ENCODE data around the gene PIK3C2A.

Gene PIK3C2A

GRCh38 chr11:17197431-17197898 lies 10.3 kb downstream of the PIK3C2A start:
- Histone ChIP-seq H3K18ac (ENCODE audit: low read length) (no peak overlapping the region), H3K36me3 (ENCODE audit: control insufficient read depth in 1 of 2, insufficient read depth in 2 of 2, low read length in 2 of 2) (peaks cover 16% of the 10 kb centered on the region in 2 experiments), H4K8ac (ENCODE audit: low read depth, low read length) (no peak overlapping the region), H2BK120ac (ENCODE audit: insufficient read depth, low read length, poor library complexity) (no peak overlapping the region), H3K4me2 (ENCODE audit: low read length) (no peak overlapping the region), H3K9me3 (ENCODE audit: insufficient read depth, low read depth, low read length) (no peaks in the 10 kb centered on the region), H3K4me1 (ENCODE audit: control insufficient read depth in 1 of 2, insufficient read depth in 2 of 2, low read length in 2 of 2) (no peaks in the 10 kb centered on the region), H3K79me1 (ENCODE audit: low read length) (no peaks in the 10 kb centered on the region), H2AK5ac (ENCODE audit: low read length) (no peak overlapping the region), H3K23ac (ENCODE audit: low read length) (no peak overlapping the region), H3K4me3 (ENCODE audit: low read depth, low read length) (no peak overlapping the region), H3K14ac (ENCODE audit: low read length) (no peak overlapping the region), H3K4ac (ENCODE audit: low read depth, low read length) (no peak overlapping the region), H3K79me2 (ENCODE audit: control insufficient read depth, insufficient read depth, low read length, poor library complexity) (peaks cover 6% of the 10 kb centered on the region), H3K9ac (ENCODE audit: low read length) (no peak overlapping the region), H4K12ac (ENCODE audit: low read depth, low read length) (no peak overlapping the region), H3K27me3 (ENCODE audit: insufficient read depth, low read length) (no peaks in the 10 kb centered on the region), H4K91ac (ENCODE audit: low read depth, low read length) (no peak overlapping the region), H2BK12ac (ENCODE audit: low read length) (no peak overlapping the region), H2BK5ac (ENCODE audit: low read depth, low read length, poor library complexity) (no peak overlapping the region), H2AFZ (ENCODE audit: insufficient read depth, low read length, poor library complexity) (no peak overlapping the region), H3K27ac (ENCODE audit: low read depth, low read length) (no peak overlapping the region)
- peak in 1 of 2 donors; percentile 10 for DNase-seq

GRCh38 chr11:17188675-17189074 lies 19.1 kb downstream of the PIK3C2A start:
- no peak overlapping the region for H3K14ac ChIP-seq (ENCODE audit: low read length)
- H3K4me3 ChIP-seq (ENCODE audit: low read depth, low read length) = no peak overlapping the region
- no peak overlapping the region for H2BK5ac ChIP-seq (ENCODE audit: low read depth, low read length, poor library complexity)
- H2BK12ac ChIP-seq (ENCODE audit: low read length) = no peak overlapping the region
- peaks cover 0 to 4% of the 10 kb centered on the region in 2 experiments for H3K4me1 ChIP-seq (ENCODE audit: control insufficient read depth in 1 of 2, insufficient read depth in 2 of 2, low read length in 2 of 2)
- H3K27ac ChIP-seq (ENCODE audit: low read depth, low read length) = no peak overlapping the region
- H3K9ac ChIP-seq (ENCODE audit: low read length) = no peak overlapping the region
- DNase-seq = peak in 1 of 2 donors; percentile 57
- H2AK5ac ChIP-seq (ENCODE audit: low read length) = no peak overlapping the region
- H3K18ac ChIP-seq (ENCODE audit: low read length) = no peak overlapping the region
- peaks cover 9 to 20% of the 10 kb centered on the region in 2 experiments for H3K36me3 ChIP-seq (ENCODE audit: control insufficient read depth in 1 of 2, insufficient read depth in 2 of 2, low read length in 2 of 2)
- no CpG with 5 or more reads among the region's 2 CpGs for WGBS (ENCODE audit: extremely low coverage, insufficient coverage, insufficient read length)
- no peaks in the 10 kb centered on the region for H3K9me3 ChIP-seq (ENCODE audit: insufficient read depth, low read depth, low read length)
- H3K79me1 ChIP-seq (ENCODE audit: low read length) = no peaks in the 10 kb centered on the region
- no peak overlapping the region for H3K23ac ChIP-seq (ENCODE audit: low read length)
- no peak overlapping the region for H2AFZ ChIP-seq (ENCODE audit: insufficient read depth, low read length, poor library complexity)
- H2BK120ac ChIP-seq (ENCODE audit: insufficient read depth, low read length, poor library complexity) = no peak overlapping the region
- no peak overlapping the region for H4K91ac ChIP-seq (ENCODE audit: low read depth, low read length)
- no peak overlapping the region for H4K12ac ChIP-seq (ENCODE audit: low read depth, low read length)
- H3K79me2 ChIP-seq (ENCODE audit: control insufficient read depth, insufficient read depth, low read length, poor library complexity) = peaks cover 7% of the 10 kb centered on the region
- no peak overlapping the region for H3K4me2 ChIP-seq (ENCODE audit: low read length)
- no peak overlapping the region for H4K8ac ChIP-seq (ENCODE audit: low read depth, low read length)
- peak overlapping the region; percentile 15 for H3K4ac ChIP-seq (ENCODE audit: low read depth, low read length)
- H3K27me3 ChIP-seq (ENCODE audit: insufficient read depth, low read length) = no peaks in the 10 kb centered on the region

- H3K4me1 ChIP-seq (ENCODE audit: control insufficient read depth in 1 of 2, insufficient read depth in 2 of 2, low read length in 2 of 2) = peaks cover 0 to 4% of the 10 kb centered on the region in 2 experiments
- H3K14ac ChIP-seq (ENCODE audit: low read length) = no peak overlapping the region
- peaks cover 9% of the 10 kb centered on the region for H3K79me2 ChIP-seq (ENCODE audit: control insufficient read depth, insufficient read depth, low read length, poor library complexity)
- no CpG with 5 or more reads among the region's 3 CpGs for WGBS (ENCODE audit: extremely low coverage, insufficient coverage, insufficient read length)
- H4K91ac ChIP-seq (ENCODE audit: low read depth, low read length) = no peak overlapping the region
- peak overlapping the region; percentile 89 for H3K4ac ChIP-seq (ENCODE audit: low read depth, low read length)
- H2BK120ac ChIP-seq (ENCODE audit: insufficient read depth, low read length, poor library complexity) = no peak overlapping the region
- no peak overlapping the region for H3K18ac ChIP-seq (ENCODE audit: low read length)
- no peak overlapping the region for H3K27ac ChIP-seq (ENCODE audit: low read depth, low read length)
- H3K4me3 ChIP-seq (ENCODE audit: low read depth, low read length) = no peak overlapping the region
- H3K4me2 ChIP-seq (ENCODE audit: low read length) = no peak overlapping the region
- no peak overlapping the region for H2BK5ac ChIP-seq (ENCODE audit: low read depth, low read length, poor library complexity)
- H4K8ac ChIP-seq (ENCODE audit: low read depth, low read length) = no peak overlapping the region
- no peak overlapping the region for H3K9ac ChIP-seq (ENCODE audit: low read length)
- peaks cover 9 to 13% of the 10 kb centered on the region in 2 experiments for H3K36me3 ChIP-seq (ENCODE audit: control insufficient read depth in 1 of 2, insufficient read depth in 2 of 2, low read length in 2 of 2)
- H3K27me3 ChIP-seq (ENCODE audit: insufficient read depth, low read length) = no peaks in the 10 kb centered on the region
- DNase-seq = no peak
- H3K23ac ChIP-seq (ENCODE audit: low read length) = no peak overlapping the region
- no peak overlapping the region for H2BK12ac ChIP-seq (ENCODE audit: low read length)
- no peak overlapping the region for H2AK5ac ChIP-seq (ENCODE audit: low read length)
- no peaks in the 10 kb centered on the region for H3K79me1 ChIP-seq (ENCODE audit: low read length)
- H3K9me3 ChIP-seq (ENCODE audit: insufficient read depth, low read depth, low read length) = no peaks in the 10 kb centered on the region
- H4K12ac ChIP-seq (ENCODE audit: low read depth, low read length) = no peak overlapping the region
- H2AFZ ChIP-seq (ENCODE audit: insufficient read depth, low read length, poor library complexity) = no peak overlapping the region
Measured at GRCh38 chr11:17186932-17187692, 20.7 kb downstream of the PIK3C2A start.

GRCh38 chr11:17185938-17186337 lies 21.8 kb downstream of the PIK3C2A start:
- no CpG with 5 or more reads among the region's 2 CpGs for WGBS (ENCODE audit: extremely low coverage, insufficient coverage, insufficient read length)
- Histone ChIP-seq H2AK5ac (ENCODE audit: low read length) (no peak overlapping the region), H3K4me1 (ENCODE audit: control insufficient read depth in 1 of 2, insufficient read depth in 2 of 2, low read length in 2 of 2) (peaks cover 0 to 4% of the 10 kb centered on the region in 2 experiments)

More at GRCh38 chr11:17185938-17186337, 21.8 kb downstream of the PIK3C2A start:
- H2BK5ac ChIP-seq (ENCODE audit: low read depth, low read length, poor library complexity) = no peak overlapping the region
- H3K36me3 ChIP-seq (ENCODE audit: control insufficient read depth in 1 of 2, insufficient read depth in 2 of 2, low read length in 2 of 2) = peaks cover 5 to 12% of the 10 kb centered on the region in 2 experiments
- H3K14ac ChIP-seq (ENCODE audit: low read length) = no peak overlapping the region
- no peak overlapping the region for H2BK120ac ChIP-seq (ENCODE audit: insufficient read depth, low read length, poor library complexity)
- H2BK12ac ChIP-seq (ENCODE audit: low read length) = no peak overlapping the region
- no peak overlapping the region for H4K12ac ChIP-seq (ENCODE audit: low read depth, low read length)
- H3K79me2 ChIP-seq (ENCODE audit: control insufficient read depth, insufficient read depth, low read length, poor library complexity) = peaks cover 9% of the 10 kb centered on the region
- H3K23ac ChIP-seq (ENCODE audit: low read length) = no peak overlapping the region
- no peak overlapping the region for H3K27ac ChIP-seq (ENCODE audit: low read depth, low read length)
- H3K4me3 ChIP-seq (ENCODE audit: low read depth, low read length) = no peak overlapping the region
- H3K27me3 ChIP-seq (ENCODE audit: insufficient read depth, low read length) = no peaks in the 10 kb centered on the region
- no peak overlapping the region for H4K91ac ChIP-seq (ENCODE audit: low read depth, low read length)
- no peaks in the 10 kb centered on the region for H3K9me3 ChIP-seq (ENCODE audit: insufficient read depth, low read depth, low read length)
- no peak overlapping the region for H3K4me2 ChIP-seq (ENCODE audit: low read length)
- no peak overlapping the region for H2AFZ ChIP-seq (ENCODE audit: insufficient read depth, low read length, poor library complexity)
- peak overlapping the region; percentile 91 for H3K4ac ChIP-seq (ENCODE audit: low read depth, low read length)
- H3K18ac ChIP-seq (ENCODE audit: low read length) = no peak overlapping the region
- DNase-seq = no peak
- H4K8ac ChIP-seq (ENCODE audit: low read depth, low read length) = no peak overlapping the region
- no peaks in the 10 kb centered on the region for H3K79me1 ChIP-seq (ENCODE audit: low read length)
- H3K9ac ChIP-seq (ENCODE audit: low read length) = no peak overlapping the region
